ENCODE results near the gene ACOT12. TPM values are rescaled to one million over a fixed set of nuclear protein-coding genes. Genes with fewer than 3 reads are reported as not detected.

ACOT12 gene
- polyA plus RNA-seq, 2 of the 4 experiments (the other 2 are of a cell fraction) = 0.08 TPM; not detected in 1

DNA sequence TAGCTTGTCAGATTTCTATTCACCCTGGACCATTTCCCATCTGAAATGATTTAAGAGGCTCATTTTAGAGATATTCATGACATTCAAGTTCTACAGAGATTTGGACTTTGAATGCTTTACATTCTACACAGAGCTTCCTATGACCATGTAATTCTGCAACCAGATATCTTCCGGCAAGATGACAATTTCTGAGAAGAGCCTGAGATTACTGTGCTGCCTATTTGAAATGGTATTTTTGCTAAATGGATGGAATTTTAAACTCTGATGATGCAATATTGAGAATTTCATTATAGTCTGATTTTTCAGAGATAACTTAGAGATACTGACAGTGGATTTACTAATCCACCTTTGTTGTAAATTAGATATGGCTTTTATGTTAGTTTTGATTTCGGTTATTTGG lies 16.0 kb upstream of the ACOT12 start:
- TF ChIP-seq ZC3H11A (IDR thresholded peaks at IDR 0.05) (no peak), RFX5 (IDR thresholded peaks at IDR 0.05) (no peak), JUNB (IDR thresholded peaks at IDR 0.05) (no peak), HOXB13 (CRISPR knock-in tag; IDR thresholded peaks at IDR 0.05; ENCODE audit: low read depth) (no peak), EHF (CRISPR knock-in tag; IDR thresholded peaks at IDR 0.05) (no peak), HOXB5 (CRISPR knock-in tag; IDR thresholded peaks at IDR 0.05) (no peak), CHD4 (IDR thresholded peaks at IDR 0.05; ENCODE audit: borderline replicate concordance) (no peak), MAFK (IDR thresholded peaks at IDR 0.05; ENCODE audit: partially characterized antibody) (no peak), USF2 (IDR thresholded peaks at IDR 0.05) (no peak), ZSCAN20 (CRISPR knock-in tag; IDR thresholded peaks at IDR 0.05) (no peak), EP300 (IDR thresholded peaks at IDR 0.05) (no peak), MAZ (IDR thresholded peaks at IDR 0.05; ENCODE audit: borderline replicate concordance, low read depth, low read length) (no peak), ZFP36 (IDR thresholded peaks at IDR 0.05; ENCODE audit: borderline replicate concordance, partially characterized antibody) (no peak)
- FAIRE-seq = peak; percentile 18
- Histone ChIP-seq H3K4me3 (no peak overlapping the region), H3K27ac (no peak overlapping the region), H3K4me1 (peaks cover 19% of the 10 kb centered on the region; the same call in 2 of the 3 replicates), H3K4me2 (no peak overlapping the region), H3K9me3 (no peaks in the 10 kb centered on the region)
- POLR2A ChIA-PET = no interaction called here
- 88% methylated on average over 2 of the region's 2 CpGs for WGBS (ENCODE audit: missing lambda C conversion rate)
- no peak for ATAC-seq
- no peak for DNase-seq (ENCODE audit: low read depth in 1 of 2, low spot score in 1 of 2)
- CTCF ChIA-PET = interaction anchor here (2.5 kb wide), 1 partner anchor 16 kb away, joined by 8 read pairs; no protein-coding TSS in a partner anchor

DNA sequence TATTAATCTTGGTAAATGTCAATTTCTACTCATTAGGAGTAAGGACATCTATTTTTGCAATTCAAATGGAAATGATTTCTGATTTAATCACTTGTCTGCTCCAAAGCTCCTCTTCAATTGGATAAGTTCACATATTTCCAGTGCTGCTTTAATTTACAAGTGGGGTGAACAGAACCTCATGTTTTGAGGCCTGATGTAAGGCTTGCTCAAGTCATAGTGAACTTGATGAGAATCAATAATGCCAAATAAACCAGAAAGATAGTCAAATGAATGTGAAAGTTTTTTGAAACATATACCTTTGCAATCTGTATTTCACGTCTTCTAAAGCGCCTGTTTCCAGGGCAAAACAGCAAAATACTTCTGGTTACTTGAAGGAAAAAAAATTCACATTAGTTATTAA lies 15.4 kb upstream of the ACOT12 start:
- no peak for FAIRE-seq

DNA sequence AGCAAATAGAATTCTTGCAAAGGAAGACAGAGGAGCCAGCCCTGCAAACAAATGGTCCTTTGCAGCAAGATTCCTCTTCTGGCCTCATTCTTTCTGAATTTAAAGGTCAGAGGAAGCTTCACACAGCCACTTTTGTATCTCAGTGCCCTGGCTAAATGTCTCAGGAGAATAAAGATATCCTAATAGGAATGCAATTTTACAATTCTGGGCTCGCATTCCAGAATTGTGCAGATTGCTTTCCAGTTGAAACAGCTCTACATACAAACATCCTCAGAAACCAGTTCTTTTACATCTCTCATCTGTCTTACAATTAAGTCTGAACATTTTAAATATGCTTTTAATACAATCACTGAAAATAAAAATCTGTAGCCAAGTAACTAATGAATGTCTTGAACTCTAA lies 14.6 kb upstream of the ACOT12 start:
- no peak for FAIRE-seq
- POLR2A ChIA-PET = no interaction called here
- TF ChIP-seq E2F6 (IDR thresholded peaks at IDR 0.05; ENCODE audit: borderline replicate concordance, low read depth) = no peak
- TF ChIP-seq HMGXB4 (CRISPR knock-in tag; IDR thresholded peaks at IDR 0.05; ENCODE audit: borderline replicate concordance) = no peak
- TF ChIP-seq MAX (IDR thresholded peaks at IDR 0.05) = no peak
- TF ChIP-seq SMC3 (IDR thresholded peaks at IDR 0.05) = no peak
- no peak for TF ChIP-seq ZFP36 (IDR thresholded peaks at IDR 0.05; ENCODE audit: borderline replicate concordance, partially characterized antibody)
- TF ChIP-seq FOSB (CRISPR knock-in tag; IDR thresholded peaks at IDR 0.05) = no peak
- no peak for TF ChIP-seq EHF (CRISPR knock-in tag; IDR thresholded peaks at IDR 0.05)
- TF ChIP-seq RARB (CRISPR knock-in tag; IDR thresholded peaks at IDR 0.05) = no peak
- TF ChIP-seq MYC (IDR thresholded peaks at IDR 0.05; ENCODE audit: borderline replicate concordance, low read length) = no peak
- TF ChIP-seq, protein P1, sequence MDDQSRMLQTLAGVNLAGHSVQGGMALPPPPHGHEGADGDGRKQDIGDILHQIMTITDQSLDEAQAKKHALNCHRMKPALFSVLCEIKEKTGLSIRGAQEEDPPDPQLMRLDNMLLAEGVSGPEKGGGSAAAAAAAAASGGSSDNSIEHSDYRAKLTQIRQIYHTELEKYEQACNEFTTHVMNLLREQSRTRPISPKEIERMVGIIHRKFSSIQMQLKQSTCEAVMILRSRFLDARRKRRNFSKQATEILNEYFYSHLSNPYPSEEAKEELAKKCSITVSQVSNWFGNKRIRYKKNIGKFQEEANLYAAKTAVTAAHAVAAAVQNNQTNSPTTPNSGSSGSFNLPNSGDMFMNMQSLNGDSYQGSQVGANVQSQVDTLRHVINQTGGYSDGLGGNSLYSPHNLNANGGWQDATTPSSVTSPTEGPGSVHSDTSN (IDR thresholded peaks at IDR 0.05) = no peak
- no peak for TF ChIP-seq RAD21 (conservative IDR thresholded peaks at IDR 0.05 in 1 of 2, IDR thresholded peaks at IDR 0.05 in 1 of 2)
- no peak for TF ChIP-seq HOXA7 (CRISPR knock-in tag; IDR thresholded peaks at IDR 0.05)
- no peak for TF ChIP-seq ZNF302 (CRISPR knock-in tag; IDR thresholded peaks at IDR 0.05)
- no peak for TF ChIP-seq ESRRA (IDR thresholded peaks at IDR 0.05; ENCODE audit: borderline replicate concordance, low read length)
- no peak for TF ChIP-seq POLR2AphosphoS2 (conservative IDR thresholded peaks at IDR 0.05; ENCODE audit: low read length)
- no peak for TF ChIP-seq FOSL2 (IDR thresholded peaks at IDR 0.05)
- no peak for TF ChIP-seq FOSL2 (CRISPR knock-in tag; IDR thresholded peaks at IDR 0.05)
- no peak for TF ChIP-seq MAZ (IDR thresholded peaks at IDR 0.05; ENCODE audit: borderline replicate concordance, low read depth, low read length)
- TF ChIP-seq ZC3H11A (IDR thresholded peaks at IDR 0.05) = no peak
- TF ChIP-seq HOXB5 (CRISPR knock-in tag; IDR thresholded peaks at IDR 0.05) = no peak
- Histone ChIP-seq H3K4me1 (peaks cover 19% of the 10 kb centered on the region; the same call in 2 of the 3 replicates), H3K4me3 (no peak overlapping the region), H3K9me3 (no peaks in the 10 kb centered on the region), H3K4me2 (no peak overlapping the region; the same call in 2 of the 3 replicates), H3K27ac (no peak overlapping the region)
- CTCF ChIA-PET = interaction anchor here (0.8 kb wide), 1 partner anchor 9 kb away, joined by 3 read pairs; no protein-coding TSS in a partner anchor
- no peak for DNase-seq (ENCODE audit: low read depth in 1 of 2, low spot score in 1 of 2)
- no peak for ATAC-seq
- WGBS (ENCODE audit: missing lambda C conversion rate) = 97% methylated on average over 1 of the region's 1 CpG

More for the DNA sequence above, 15.4 kb upstream of the ACOT12 start:
- no peak for DNase-seq (ENCODE audit: low read depth in 1 of 2, low spot score in 1 of 2)
- Histone ChIP-seq H3K4me2 (0 out of 3 replicates have a peak overlapping the region, but pooled peaks have one; percentile 12), H3K4me3 (no peak overlapping the region), H3K27ac (no peak overlapping the region), H3K4me1 (peaks cover 19% of the 10 kb centered on the region; the same call in 2 of the 3 replicates), H3K9me3 (no peaks in the 10 kb centered on the region)
- no peak for ATAC-seq
- ChIA-PET CTCF (no interaction called here), POLR2A (no interaction called here)
- TF ChIP-seq FOXS1 (CRISPR knock-in tag; IDR thresholded peaks at IDR 0.05) = no peak
- TF ChIP-seq BHLHE40 (IDR thresholded peaks at IDR 0.05; ENCODE audit: low read depth, low read length) = no peak
- TF ChIP-seq ZFP36 (IDR thresholded peaks at IDR 0.05; ENCODE audit: borderline replicate concordance, partially characterized antibody) = no peak
- no peak for TF ChIP-seq CHD2 (IDR thresholded peaks at IDR 0.05; ENCODE audit: low read length, partially characterized antibody)
- TF ChIP-seq SREBF2 (IDR thresholded peaks at IDR 0.05) = no peak
- TF ChIP-seq MAZ (IDR thresholded peaks at IDR 0.05; ENCODE audit: borderline replicate concordance, low read depth, low read length) = no peak
- no peak for TF ChIP-seq NPAS2 (CRISPR knock-in tag; IDR thresholded peaks at IDR 0.05; ENCODE audit: borderline replicate concordance)
- WGBS (ENCODE audit: missing lambda C conversion rate) = 89% methylated on average over 2 of the region's 2 CpGs
